Islet precursor cell (in vitro differentiated cells): Measurements from ENCODE around the gene KMT2D.
"Not testable (repeated sequence)": the region's sequence is repeated elsewhere in the genome, so short reads cannot be mapped to it uniquely, and the experiment has no call there.

Source experiments
- DNase-seq: peaks from one replicate; pipeline ENCODE4 v3.0.0-alpha.2; 2018

Gene KMT2D

DNA sequence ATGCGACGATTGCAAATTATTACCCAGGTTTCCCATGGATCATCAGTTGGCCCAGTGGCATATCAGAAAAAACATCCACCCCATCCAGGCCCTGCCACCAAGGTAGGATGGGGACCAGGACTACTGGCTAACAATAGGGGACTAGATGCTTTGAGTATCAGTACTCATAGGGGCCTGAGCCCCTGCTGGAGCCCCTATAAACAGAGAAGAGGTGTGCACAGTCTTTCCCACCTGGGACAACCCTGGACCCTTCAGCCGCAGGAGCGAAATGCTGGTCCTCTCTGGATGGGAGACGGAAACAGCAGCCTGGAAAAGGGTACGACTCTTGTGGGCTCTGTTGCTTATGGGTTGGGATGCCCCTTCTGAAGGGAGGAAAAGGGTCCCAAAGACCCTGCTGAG lies 28.3 kb upstream of the KMT2D start:
- no peak for DNase-seq

DNA sequence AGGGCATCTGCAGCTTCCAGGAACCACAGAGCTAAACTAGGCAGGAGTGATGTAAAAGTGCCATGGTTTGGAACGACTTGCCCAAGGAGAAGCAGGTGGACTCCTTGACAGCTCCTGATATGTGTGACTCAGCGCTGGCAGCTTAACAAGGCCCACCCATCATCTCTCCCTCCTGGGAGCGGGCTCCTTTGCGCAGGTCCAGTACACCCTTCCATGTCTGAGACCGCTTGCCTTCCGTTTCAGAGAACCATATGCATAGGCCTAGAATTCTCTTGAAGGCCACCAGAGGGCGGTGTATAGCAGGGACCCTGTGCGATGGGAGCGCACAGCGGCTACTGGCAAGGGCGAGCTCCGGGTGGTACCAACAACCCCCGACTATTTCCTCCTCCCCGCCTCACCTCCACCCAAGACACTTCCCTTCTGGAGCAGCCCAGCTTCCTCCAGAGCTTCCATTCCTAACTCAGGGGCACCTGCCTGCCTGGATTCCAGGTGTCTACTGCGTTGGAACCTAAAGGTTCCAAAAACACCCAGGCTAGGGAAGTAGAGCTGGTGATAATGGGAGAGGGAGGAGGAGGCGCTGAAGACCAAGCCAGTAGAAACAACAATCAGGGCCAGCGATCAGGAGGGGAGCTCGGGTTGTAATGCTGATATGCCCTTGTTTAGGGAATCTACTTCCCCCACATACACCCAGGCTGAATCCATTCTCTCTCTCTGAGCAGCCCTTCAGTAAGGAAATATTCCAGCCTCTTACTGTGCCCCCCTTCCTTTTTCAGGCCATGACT lies 27.7 kb upstream of the KMT2D start:
- peak; percentile 98 for DNase-seq

DNA sequence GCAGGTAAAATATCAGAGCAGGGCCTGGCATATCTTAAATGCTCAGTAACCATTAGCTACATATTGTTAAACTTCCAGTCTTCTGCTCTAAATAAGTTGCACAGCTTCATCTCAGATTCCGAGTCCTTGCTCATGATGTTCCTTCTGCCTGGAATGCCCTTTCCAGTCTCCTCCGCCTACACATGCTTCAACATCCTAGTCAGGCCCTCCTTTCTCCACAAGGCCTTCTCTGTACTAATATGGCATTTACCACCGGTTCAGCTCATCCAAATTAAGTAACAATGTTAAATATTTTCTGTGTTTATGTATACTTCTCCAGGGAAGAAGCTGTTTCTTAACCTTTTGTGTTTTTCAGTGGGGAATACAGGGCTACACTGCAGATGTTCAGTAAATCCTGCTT lies 25.5 kb upstream of the KMT2D start:
- no peak for DNase-seq

DNA sequence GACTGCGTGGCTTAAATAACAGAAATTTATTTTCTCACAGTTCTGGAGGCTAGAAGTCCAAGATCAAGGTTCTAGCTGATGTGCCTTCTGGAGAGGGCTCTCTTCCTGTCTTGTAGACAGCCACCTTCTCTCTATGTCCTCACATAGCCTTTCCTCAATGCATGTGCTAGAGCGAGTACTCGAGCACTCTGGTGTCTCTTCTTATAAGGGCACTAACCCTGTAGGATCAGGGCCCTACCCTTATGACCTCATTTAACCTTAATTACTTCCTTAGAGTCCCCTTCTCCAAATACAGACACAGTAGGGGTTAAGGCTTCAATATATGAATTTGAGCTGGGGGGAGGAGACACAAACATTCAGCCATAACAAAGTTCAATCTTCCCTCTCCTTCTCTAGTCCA lies 23.8 kb upstream of the KMT2D start:
- DNase-seq: no peak

DNA sequence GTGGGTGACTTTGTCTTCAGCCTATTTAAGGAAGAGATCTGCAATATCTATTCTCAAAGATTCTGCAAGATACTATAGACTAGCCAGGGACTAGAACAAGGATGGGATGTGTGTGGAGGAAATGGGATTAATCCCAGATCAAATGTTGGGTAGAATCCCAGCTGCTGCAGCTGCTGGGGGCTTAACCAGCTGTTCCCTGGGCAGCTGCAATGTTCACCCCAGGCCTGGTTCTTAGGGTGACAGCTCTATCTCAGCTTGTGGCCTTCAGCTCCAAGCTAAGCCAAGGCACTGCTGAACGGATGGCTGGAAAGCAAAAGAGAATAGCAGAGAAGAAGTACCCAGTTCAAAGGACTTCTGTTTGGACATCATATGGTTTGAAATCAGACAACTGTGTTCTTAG lies 19.2 kb upstream of the KMT2D start:
- DNase-seq: no peak

DNA sequence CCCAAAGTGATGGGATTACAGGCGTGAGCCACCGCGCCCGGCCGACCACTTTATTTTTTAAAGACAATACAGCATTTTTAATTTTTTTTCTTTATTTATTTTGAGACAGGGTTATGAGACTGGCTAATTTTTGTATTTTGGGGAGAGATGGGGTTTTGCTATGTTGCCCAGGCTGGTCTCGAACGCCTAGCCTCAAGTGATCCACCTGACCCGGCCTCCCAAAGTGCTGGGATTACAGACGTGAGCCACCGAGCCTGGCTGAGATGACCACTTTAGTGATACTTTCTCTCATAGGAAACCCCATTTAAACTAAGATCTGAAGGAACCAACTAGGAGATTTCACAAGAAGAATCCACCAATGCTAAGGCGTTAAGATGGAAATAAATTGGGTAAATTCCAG lies 10.4 kb upstream of the KMT2D start:
- DNase-seq: no peak

DNA sequence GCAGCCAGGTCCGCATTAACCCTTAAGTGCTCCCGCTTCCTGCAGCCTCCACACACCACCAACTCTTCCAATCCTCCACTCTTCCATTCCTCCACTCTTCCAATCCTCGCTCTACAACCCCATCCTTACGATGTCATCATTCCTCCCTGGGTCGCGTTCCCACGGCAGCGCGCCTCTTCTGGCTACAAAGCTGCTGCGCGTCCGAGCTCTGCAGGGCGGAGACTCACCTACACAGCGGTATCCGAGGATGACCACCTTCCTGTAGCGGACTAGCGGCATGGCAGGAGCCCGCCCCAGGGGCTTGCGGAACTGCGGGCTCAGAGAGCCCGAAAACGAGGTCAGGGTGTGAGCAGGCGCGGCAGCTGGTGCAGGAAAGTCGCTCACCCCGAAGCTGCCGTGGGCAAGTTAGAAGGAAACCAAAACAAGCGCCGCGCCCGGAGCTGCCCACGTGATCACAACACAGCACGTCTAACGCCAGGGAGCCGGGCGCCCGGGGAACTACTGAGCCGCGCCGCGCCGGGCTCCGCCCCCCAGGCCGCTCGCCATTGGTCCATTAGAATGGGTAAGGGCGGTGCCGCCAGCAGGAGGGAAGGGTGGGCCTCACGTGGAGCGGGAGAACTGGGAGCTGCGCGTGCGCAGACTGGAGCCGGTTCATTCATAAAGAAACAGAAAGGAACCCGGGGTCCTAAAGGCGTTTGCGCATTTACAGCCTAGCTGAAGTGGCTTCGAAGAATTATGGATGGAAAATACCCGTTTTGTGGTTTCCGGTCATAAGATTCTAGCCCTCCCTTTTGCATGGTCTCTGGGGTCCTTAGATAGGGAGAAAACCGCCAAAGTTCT lies 9.1 kb upstream of the KMT2D start, which contains the start of gene RHEBL1:
RHEBL1 (minus strand) TSS at position 473 of the 840 bp plus-strand sequence; CDS start at position 279, 194 bp downstream.
- peak; percentile 100 for DNase-seq

DNA sequence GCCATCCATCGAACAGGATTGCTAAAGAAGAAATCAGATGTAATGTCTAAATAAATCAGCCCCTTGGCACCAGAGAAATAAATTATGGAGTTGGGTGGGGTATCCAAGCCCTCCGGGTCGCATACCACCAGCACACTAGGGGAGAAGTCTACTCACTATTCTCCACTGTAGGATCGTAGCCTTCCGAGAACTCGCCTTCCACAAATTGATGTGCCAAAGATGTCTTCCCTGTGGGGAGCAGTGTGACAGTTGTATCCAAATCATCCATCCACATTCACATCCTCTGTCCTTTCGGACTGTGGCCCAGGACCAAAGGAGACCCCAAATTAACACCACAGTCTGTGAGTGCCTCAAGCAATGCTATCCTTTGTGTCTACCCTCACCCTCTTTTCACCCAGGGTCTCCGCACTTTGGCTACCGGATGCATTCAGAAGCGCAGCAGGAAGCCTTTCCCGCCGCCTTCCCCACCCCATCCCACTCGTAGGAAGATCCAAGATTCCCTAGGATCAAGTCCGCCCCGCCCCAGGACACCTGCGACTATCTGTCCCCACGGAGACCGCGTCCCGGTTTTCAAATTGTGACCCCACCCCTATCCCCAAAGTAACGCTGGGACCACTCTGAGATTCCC lies 8.4 kb upstream of the KMT2D start:
- no peak for DNase-seq

DNA sequence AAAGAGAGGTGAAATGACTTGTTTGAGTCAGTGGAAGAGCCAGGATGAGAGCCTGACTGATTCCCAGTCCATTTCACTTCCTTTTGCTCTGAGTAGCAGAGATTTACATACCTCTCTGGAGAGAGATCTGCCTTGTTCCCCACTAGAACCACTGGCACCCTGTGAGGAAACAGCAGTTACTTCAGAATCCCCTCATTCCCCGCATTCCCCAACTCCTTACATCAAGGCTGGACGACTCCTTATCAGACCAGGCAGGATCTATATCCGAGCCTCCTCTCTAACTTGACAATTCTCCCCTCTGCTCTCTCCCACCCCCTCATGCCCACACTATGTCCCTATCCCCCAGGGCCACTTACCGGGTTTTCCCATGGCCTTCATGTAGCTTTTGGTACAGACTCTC lies 5.5 kb upstream of the KMT2D start:
- no peak for DNase-seq

DNA sequence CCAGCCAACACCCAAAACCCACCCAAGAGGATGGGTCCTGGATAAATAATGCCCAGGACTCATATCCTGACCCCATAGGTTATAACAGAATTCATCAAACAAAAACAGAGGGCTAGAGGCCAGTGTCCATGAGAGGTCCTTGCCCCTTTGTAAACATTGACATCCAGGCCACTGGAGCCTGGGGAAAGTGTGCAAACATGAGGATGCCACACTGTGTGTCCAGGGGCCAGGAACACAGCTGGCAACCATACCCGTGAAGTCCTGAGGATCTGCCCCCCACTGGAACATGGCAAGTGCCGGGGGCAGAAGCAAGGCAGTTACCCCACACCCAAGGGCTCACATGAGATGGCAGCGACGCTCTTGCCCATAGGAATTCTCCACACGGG lies 4.2 kb upstream of the KMT2D start:
- no peak for DNase-seq

DNA sequence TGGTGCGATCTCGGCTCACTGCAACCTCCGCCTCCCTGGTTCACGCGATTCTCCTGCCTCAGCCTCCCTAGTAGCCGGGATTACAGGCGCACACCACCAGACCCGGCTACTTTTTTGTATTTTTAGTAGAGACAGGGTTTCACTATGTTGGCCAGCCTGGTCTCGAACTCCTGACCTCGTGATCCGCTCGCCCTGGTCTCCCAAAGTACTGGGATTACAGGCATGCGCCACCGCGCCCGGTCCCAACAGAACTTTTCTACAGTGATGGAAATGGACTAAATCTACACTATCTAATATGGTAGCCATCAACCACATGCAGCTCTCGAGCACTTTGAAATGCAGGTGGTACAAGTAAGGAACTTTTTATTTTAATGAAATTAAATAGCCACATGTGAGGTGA lies 1.3 kb upstream of the KMT2D start:
- DNase-seq: not testable (repeated sequence)

DNA sequence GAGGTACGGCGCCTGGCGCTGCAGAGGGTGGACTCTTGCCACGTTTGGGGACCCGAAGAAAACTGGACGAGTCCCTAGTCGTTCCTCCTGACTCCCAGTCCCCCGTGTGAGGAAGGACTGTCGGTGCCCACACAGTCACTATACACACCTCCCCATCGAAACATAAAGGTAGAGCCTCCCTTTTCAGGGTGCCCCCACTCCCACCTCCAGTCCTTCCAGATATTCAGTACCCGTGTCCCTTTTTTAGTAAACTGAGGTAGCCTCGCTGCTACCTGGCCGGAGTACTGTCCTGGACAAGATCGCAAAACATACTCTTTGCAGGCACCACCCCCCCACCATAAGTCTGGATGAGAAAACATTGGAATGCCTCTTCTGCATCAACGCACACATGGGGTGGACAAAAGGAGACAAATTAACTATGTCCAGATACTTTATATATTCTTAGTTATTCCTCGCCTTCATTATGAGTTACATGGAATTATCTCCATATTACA lies 610 bp upstream of the KMT2D start:
- no peak for DNase-seq

DNA sequence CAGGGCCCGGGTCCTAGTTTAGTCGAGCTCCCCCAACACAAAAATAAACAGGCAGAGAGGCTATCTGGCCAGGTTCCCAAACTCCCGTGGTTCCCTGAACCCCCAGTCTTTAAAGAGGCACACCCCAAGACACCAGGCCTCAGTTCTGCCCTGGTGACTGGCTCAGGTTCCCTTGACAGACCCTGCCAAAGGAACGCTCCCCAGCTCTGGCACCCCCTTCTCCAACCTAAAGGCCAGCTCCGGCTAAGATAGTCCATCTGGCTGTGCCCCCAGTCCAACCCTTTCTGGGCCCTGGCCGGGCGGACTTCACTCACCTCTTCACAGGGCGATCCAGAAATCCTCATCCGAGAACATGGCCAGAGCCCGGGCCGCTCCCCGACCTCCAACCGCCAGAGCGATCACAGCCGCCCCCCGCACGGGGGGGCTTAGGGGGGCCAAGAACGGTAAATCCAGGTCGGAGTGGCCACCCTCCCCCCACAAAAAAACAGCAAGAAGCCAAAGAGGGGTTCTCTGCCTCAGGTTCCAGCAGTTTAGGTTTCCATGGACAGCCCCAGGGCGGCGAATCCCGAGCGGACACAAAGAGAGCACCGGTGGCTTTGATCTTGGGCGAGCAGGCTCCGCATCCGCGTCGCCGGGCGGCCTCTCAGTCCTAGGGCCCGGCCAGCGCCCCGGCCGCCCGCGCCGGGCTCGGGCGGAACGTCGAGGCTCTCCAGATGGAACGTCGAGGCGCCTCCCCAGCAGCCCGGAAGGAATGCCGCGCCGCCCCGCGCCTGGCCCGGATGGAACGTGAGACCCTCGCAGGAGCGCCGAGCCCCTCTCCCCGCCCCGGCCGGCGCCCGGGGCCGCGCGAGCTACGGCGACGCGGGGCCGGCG lies 1.1 kb downstream of the KMT2D start:
- DNase-seq: peak; percentile 68

DNA sequence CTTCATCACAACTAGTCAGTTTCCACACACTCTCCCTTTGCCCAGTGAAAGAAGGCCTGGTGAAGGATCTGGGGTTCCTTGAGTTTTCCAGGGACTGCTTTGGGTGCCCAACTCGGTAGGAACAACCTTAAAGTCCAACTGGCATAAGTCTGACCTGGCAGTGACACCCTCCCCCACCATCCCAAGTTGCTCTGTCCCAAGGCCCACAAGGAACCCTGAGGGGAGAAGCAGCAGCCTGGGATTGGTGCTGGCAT lies 1.6 kb downstream of the KMT2D start:
- DNase-seq: no peak

DNA sequence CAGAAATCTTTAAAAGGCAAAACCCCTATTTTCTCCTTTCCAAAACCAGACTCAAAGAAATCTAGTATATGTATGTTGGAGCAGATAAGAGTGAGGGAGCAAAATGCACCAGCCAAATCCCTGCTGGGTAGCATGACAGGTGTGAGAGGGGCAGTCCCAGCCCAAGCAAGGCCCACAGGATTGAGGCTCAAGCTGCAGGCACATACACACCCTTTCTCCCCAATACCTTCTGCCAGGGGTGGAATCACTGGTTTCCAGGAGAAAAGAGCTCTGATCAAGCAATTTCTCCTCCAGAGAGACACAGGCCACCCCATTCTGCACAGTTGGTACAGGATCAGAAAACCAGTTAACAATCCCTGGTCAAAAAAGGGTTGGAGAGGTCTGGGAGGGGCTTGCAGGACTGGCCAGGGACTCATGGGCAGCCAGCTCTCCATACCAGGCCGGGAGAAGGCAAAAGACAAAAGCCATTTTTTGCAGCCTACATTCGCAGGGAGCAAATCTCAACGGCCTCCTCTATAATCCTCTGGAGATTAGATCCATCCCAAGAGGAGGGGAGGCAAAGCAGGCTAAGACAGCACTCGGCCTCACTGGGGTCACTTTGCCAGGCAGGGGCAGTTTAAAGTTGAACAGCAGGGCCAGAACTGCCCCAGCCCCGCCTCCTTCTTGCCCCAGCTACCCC lies 2.1 kb downstream of the KMT2D start:
- no peak for DNase-seq

DNA sequence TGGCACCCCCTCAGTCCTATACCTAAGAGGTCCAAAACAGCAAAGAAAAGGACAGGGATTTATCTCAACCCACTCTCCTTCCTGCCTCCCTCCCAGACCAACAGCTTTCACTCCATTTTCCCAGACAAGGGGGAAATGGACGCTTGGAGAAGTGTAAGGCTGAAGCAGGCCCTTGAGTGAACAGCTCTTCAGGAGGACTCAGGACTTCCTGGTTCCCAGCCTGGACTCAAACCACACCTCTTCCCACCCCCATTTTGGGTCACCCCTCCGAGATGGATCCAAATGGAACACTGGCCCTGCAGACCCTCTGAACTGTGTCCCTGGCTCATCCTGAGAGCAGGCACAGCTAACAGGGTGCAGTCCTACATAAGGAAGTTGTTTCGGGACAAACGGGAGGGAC lies 2.7 kb downstream of the KMT2D start:
- no peak for DNase-seq

DNA sequence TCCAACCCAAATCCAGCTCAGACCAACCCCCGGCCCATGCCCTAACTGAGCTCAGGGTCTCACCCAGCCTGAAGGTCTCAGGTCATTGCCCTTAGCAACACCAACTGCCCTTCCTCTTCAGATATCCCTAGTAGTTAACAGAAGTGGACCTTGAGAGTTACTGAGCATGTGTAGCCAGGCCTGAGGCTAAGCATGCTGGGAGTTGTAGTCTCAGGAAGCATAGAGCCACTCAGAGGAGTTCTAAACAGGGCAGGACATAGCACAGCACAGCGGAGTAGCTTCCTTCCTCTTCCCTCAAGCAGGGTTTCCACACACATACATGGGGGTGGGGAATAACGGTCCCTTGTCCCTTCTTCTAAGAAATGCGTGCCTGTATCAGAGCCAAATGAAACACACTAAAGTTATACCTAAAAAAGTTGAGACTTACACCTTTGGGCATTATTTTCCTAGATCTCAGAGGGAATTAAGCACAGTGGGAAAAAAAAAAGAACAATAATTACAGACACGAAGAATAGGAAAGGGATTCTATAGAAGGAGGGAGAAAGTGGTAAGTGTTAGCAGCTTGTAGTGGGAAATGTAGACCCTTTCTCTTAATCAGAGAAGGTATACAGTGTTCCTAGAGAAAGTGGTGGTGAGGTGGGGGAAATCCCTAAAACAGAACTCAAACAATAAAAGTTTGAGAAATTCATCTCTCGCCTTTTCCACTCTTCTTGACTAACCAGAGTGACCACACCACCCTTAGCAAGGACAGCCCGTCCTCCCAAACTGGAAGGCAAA lies 4.4 kb downstream of the KMT2D start:
- DNase-seq: peak; percentile 88

DNA sequence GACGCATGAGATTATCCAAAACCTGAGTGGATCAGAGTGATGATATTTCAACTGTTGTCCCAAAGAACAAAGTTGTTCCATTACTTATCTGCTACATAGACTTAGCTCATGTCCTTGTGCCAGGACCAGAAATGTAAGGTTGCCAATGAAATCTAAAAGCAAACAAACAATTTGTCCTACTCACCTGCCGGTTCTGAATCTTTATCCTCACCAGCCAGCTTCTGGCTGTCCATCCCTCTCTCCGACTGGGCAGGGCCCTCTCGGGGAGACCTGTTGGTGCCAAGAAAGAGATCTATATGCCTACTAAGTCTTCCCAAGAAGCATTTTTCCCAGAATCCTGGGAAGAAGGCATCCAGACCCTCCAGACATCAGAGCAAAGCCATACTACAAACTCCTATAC lies 5.5 kb downstream of the KMT2D start:
- no peak for DNase-seq

DNA sequence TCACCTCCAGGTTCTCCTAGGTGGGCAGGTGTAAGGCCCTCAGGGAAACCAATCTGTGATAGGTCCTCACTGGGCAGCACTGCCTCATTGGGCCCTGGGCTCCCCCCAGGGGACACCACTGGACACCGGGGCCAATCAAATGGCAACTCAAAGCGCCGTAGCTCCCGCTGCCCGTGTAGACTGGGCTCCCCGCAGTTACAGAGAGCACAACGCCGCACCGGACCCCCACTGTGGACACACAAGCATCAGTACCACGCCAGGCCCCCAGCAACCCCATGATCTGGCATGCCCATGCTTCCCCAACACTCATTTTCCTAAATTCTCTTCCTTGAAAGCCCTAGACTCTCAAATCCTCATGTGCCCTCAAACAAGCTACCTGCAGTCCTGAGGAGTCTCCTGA lies 6.1 kb downstream of the KMT2D start:
- DNase-seq: no peak

DNA sequence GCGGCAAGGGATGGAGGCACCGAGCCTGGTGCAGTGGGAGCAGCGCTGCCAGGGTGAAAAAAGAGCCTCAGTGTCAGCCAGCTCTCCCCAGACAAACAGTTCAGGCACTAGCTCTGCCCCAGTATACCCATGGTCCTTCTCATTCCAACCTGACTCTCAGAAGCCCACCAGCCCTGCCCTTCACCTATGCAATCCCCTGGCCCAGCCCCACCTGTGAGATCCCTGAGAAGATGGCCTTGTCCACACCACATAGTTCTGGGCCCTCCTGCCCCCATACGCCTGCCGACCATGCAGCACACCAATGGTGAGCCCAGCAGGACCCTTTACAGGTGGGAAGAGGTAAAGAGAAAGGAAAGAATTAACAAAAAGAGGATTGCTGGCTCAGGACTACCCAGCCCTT lies 6.5 kb downstream of the KMT2D start:
- no peak for DNase-seq

DNA sequence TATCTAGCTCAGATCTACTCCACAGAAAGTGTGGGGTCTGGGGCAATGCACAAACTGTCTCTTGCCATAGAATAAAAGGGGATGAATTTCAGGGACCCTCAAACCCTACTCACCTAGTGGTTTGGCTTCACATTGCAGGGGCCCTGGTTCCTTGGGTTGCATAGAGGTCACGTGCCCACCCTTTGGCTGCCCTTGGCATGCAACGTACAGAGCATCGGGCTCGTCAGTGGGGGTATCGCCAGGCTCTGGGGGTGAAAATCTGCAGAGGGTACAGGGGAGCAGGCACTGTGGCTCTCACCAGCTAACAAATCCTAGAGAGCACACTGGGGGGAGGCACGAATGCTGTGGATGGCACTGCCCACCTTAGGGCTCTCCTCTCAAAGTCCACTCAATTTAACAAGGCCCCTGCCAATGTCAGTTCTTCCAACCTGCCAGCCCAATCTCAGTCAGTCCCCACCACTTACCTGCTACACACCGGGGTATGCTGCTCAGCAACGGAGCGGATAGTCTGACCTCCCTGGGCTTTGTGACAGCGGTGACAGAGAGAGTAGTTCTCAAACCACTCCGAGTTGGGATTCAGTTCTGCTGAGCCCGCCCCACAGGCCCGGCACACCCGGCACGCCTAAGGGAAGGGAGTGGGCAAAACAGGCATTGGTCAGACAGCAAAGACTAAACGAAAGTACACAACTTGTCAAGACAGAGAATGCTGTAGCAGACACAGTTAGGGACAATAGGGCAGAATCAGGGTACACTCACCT lies 8.0 kb downstream of the KMT2D start:
- DNase-seq: no peak
